ENCODE data around the gene LMTK3.

DNA sequence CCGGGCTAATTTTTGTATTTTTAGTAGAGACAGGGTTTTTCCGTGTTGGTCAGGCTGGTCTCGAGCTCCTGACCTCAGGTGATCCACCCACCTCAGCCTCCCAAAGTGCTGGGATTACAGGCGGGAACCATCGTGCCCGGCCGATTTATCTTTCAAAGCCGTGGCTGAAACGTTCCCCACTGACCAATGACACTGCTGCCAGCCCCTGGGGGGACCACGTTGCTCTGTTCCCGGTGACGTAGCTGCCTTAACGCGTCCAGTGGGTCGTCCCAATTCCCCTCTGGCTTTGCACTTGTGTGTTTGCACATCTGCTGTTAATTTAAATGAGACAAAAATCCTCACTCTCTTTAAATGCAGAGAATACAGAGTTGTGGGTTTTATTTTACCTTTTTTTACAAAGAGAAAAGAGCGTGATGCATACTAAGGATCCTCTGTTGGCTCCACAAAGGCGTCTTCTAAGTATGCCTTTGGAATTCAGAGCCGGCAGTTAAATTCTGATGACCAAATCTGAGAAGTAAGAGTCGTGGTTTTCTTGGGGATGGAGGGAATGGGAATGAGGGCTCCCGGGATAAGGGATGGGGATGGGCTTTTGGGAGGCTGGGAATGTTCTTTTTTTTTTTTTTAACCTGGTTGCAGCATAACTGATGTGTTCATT, 18.6 kb upstream of the LMTK3 start:
- TF ChIP-seq, protein P1, sequence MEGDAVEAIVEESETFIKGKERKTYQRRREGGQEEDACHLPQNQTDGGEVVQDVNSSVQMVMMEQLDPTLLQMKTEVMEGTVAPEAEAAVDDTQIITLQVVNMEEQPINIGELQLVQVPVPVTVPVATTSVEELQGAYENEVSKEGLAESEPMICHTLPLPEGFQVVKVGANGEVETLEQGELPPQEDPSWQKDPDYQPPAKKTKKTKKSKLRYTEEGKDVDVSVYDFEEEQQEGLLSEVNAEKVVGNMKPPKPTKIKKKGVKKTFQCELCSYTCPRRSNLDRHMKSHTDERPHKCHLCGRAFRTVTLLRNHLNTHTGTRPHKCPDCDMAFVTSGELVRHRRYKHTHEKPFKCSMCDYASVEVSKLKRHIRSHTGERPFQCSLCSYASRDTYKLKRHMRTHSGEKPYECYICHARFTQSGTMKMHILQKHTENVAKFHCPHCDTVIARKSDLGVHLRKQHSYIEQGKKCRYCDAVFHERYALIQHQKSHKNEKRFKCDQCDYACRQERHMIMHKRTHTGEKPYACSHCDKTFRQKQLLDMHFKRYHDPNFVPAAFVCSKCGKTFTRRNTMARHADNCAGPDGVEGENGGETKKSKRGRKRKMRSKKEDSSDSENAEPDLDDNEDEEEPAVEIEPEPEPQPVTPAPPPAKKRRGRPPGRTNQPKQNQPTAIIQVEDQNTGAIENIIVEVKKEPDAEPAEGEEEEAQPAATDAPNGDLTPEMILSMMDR (IDR thresholded peaks at IDR 0.05; ENCODE audit: insufficient read depth, low read length): no peak
- no peak for TF ChIP-seq GABPA (IDR thresholded peaks at IDR 0.05; ENCODE audit: low read depth)
- no peak for TF ChIP-seq POLR2AphosphoS5 (IDR thresholded peaks at IDR 0.05; ENCODE audit: low read depth)
